ENCODE measurements around the gene CYP27C1.

DNA sequence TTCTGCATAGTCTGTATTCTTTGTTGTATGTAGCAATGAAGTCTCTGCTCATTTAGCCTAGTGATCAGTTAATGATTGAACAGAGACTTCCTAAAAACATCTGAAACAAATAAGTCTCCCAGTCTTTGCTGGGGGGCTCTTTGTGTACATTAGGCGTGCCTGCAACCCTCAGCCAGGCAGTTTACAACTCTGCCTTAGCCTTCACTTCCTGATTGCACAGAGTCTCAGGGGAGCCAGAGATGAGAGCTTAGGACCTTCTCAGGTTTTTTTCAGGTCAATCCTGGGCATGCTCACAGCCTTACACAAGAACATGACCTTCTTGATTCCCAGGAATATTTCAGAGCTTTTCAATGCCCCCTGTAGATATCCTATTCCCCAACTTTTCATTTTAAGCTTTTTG, 69.1 kb downstream of the CYP27C1 start:
- TF ChIP-seq, protein P1, sequence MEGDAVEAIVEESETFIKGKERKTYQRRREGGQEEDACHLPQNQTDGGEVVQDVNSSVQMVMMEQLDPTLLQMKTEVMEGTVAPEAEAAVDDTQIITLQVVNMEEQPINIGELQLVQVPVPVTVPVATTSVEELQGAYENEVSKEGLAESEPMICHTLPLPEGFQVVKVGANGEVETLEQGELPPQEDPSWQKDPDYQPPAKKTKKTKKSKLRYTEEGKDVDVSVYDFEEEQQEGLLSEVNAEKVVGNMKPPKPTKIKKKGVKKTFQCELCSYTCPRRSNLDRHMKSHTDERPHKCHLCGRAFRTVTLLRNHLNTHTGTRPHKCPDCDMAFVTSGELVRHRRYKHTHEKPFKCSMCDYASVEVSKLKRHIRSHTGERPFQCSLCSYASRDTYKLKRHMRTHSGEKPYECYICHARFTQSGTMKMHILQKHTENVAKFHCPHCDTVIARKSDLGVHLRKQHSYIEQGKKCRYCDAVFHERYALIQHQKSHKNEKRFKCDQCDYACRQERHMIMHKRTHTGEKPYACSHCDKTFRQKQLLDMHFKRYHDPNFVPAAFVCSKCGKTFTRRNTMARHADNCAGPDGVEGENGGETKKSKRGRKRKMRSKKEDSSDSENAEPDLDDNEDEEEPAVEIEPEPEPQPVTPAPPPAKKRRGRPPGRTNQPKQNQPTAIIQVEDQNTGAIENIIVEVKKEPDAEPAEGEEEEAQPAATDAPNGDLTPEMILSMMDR (IDR thresholded peaks at IDR 0.05; ENCODE audit: insufficient read depth, low read length, poor library complexity, severe bottlenecking): no peak
- no peak for TF ChIP-seq EZH2phosphoT487 (conservative IDR thresholded peaks at IDR 0.05; ENCODE audit: low read length)
